Activated CD8-positive, alpha-beta memory T cell treated with anti-CD3 and anti-CD28 coated beads for 4 hours (primary cell): ENCODE results near the gene FARSA.
"Not testable (repeated sequence)": the region's sequence is repeated elsewhere in the genome, so short reads cannot be mapped to it uniquely, and the experiment has no call there.

Experiments
- DNase-seq, 2 donors: peaks; one replicate each; pipeline ENCODE4 v3.0.0-alpha.2; 2020; ENCODE audit warnings: low read depth in 2 of 2

FARSA gene

DNA sequence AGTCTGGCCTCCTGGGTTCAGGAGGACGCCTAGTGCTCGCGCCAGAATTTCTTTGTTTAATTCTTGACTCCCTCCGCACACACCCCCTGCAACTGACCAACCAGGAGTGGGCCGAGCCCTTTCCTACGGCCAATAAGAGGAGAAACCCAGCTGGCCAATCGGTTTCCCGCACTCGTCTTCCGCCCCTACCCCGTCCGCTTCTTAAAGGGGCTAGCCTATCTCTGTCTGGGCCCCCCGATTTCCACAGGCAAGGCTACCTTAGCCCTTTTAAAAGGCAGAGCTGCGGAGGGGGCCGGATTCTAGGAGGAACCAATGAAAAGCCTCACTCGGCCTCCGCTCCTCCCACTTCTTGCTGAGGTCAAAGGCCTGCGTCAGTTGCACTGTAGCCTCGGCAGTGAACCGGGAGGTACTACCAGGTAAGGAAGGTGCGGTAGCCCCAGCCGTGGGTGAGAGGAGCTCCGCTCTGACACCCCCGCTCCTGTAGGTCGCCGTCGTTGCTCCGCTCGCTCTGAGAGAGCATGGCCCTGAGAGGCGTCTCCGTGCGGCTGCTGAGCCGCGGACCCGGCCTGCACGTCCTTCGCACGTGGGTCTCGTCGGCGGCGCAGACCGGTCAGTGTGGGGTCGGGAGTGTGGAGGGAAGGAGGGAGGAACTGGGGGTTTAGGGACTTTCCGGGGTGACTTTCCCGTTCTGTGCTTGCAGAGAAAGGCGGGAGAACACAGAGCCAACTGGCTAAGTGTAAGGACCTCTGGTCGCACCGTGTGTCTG, 42.5 kb downstream of the FARSA start, which contains the start of gene GCDH:
GCDH (plus strand) TSS at position 374 of the 766 bp plus-strand sequence; CDS start at position 519, 145 bp downstream.
- DNase-seq: peak; percentile 87 to 96

DNA sequence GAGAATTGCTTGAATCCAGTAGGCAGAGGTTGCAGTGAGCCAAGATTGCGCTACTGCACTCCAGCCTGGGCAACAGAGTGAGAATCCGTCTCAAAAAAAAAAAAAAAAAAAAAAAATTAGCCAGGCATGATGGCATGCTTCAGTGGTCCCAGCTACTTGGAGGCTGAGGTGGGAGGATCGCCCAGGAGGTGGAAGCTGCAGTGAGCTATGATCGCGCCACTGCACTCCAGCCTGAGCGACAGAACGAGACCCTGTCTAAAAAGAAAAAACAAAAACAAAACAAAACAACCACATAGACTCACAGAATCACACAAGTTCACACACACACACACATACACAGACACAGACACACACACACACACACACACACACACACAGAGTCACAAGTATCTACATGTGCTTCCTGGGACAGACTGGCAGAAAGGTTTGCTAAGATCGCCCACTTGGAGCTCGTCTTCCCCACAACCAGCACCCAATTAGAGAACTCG, 43.2 kb downstream of the FARSA start:
- not testable (repeated sequence) for DNase-seq

DNA sequence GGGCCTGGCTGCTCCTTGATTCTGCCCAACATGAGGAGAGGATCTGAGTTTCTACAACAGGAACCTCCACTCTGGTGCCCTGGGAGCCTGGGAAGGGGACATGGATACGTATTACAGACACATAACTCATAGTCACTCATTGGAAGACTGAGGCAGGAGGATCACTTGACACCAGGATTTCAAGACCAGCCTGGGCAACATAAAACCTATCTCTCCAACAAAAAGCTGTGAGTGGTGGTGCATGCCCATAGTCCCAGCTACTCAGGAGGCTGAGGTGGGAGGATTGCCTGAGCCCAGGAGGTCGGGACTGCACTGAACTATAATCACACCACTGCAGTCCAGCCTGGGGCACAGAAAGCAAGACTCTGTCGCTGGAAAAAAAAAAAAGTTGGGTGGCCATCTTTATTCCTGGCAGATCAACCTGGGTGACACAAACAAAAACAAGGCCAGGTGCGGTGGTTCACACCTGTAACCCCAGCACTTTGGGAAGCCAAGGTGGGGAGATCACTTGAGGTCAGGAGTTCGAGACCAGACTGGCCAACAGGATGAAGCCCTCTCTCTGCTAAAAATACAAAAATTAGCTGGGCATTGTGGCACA, 45.4 kb downstream of the FARSA start:
- DNase-seq: no peak

DNA sequence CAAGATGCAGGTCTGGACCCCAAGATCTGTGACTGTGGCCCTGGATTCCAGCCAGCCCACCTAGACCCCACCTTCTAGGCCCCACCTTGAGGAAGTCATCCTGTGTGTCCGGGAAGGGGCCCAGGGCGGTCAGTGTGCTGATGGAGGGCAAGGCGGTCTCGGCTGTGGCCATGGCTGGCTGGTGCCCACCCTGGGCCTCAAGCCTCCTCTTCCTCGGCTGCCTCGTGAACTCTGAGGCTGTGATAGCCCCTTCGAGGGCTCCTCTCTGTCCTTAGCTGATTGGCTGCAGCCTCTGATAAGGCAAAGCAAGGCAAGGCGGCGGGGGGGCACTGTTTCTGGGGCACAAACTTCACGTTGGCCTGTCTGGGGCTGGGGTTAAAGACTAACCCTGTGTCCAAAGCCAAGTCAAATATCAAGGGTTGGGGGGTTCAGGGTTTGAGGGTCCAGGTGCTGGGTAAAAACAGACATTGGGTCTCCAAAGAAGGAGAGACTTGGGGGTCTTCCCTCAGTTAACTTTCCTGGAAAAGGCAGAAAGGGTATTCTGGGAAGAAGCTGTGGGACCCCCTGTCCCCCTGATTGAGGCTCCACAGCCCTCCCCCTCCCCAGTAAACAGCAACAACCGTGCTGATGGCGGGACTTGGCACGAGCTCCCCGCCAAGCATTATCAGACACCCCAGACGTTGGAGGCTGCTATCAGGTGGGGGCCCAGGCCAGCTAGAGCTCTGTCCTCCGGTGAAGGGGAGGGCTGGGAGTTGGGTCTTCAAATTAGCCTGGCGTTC, 46.4 kb downstream of the FARSA start, which contains the start of gene KLF1:
KLF1 (minus strand) TSS at position 233 of the 779 bp plus-strand sequence; CDS start at position 172, 61 bp downstream.
- DNase-seq: no peak

DNA sequence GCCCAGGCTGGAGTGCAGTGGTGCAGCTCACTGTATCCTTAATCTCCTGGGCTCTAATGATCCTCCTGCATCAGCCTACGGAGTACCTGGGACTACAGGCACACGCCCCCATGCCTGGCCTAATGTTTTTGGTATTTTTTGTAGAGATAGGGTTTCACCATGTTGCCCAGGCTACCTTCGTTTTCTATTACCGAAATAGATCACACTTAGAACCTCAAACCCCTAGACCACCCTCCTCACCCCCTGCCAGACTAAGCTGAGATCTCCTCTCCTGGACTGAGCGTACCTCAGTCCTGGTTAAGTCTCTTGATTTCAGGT, 46.9 kb downstream of the FARSA start:
- DNase-seq: no peak

DNA sequence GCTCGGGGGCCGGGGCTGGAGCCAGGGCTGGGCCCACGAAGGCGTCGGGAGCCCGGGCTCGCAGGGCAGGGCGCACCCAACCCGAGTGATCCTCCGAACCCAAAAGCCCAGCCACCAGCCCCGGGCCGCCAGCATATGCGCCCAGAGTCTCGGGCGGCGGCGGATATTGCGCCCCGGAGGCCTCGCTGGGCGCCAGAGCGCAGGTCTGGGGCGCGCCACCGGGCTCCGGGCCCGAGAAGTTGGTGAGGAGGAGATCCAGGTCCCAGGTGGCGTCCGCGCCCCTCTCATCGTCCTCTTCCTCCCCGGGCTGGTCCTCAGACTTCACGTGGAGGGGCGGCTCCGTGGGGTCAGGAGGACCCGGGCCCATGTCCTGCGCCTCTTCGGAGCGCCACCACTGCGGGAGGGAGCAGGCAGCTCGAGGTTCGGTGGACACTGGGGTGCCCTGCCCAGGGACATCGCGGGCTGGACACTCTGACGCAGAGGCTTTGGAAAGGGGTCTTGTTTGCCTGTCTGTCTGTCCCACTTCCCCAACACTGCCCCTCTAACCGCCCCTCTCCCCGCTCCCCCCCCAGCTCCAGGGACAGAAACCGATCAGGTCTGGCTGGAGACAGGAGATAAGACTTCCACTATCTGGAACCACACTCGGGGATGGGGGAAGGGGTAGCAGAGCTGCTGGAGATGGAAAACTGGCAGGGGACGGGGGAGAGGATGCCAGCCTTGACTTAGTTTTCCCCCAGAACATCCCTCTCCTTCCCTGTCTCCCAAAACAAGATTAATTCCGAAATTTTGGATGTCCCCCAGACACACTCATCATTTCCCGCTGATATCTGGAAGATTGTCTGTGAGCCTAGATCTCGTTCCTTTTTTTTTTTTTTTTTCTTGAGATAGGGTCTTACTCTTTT, 47.5 kb downstream of the FARSA start:
- DNase-seq: no peak

DNA sequence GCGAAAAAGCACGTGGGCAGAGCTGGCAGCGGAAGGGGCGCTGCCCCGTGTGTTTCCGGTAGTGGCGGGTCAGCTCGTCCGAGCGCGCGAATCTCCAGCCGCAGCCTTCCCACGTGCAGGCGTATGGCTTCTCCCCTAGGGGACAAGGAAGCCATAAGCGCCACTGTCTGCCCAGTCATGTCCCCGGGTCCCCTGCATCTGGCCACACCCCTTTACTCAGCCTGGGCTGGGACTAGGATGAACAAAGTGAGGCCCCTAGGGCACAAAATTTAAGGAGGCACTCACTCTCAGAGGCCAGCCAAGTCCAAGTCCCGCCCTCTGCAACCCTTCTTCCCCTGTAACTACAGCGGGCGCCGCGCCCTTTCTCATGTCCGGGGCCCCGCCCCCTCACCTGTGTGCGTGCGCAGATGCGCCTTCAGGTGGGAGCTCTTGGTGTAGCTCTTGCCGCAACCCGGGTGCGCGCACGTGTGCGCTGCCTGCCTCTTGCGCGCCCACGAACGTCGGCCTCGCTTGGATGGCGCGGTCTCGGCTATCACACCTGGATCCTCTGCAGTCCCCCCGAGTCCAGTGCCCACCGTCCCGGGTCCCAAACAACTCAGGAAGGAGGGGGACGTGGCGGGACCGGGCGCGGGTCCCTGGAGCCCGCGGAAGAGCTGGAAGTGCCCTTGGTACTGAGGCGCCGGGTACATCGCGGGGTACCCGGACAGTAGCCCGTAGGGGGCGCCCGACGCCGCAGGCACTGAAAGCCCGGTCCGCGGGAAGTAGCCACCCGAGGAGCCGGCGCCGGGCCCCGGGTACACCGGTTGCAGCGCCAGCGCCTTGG, 48.4 kb downstream of the FARSA start:
- DNase-seq: peak; percentile 73 to 79

DNA sequence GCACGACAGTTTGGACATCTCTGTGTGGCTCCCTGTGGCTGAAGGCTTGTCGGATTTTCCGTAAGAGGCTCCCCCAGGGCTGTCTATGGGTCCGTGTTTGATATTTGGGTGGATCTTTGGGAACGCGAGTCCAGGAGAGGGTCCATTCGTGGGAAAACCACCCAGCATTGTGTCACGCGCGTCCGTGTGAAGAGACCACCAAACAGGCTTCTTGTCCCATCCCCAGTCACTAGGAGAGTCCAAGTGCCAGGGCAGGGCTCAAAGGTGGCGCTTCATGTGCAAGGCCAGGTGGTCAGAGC, 48.9 kb downstream of the FARSA start:
- DNase-seq: no peak

DNA sequence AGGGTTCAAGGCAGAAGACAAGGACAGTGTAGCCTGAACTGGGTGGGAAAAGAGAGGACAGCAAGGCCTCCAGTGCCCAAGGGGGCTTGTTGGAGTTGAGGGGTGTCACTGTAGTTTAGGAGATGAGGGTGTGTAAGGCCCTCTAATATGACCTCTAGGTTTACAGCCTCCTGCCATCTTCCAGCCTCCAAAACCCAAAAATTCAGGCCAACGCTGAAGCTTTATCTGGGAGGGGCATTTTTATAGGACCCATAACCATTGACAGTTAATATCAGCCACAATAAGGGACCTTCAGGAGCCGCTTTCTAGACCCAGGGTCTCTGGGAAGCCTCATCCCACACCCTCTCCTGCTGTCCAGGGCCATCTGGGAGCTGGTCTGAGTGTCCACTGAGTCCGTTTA, 49.3 kb downstream of the FARSA start:
- DNase-seq: no peak

DNA sequence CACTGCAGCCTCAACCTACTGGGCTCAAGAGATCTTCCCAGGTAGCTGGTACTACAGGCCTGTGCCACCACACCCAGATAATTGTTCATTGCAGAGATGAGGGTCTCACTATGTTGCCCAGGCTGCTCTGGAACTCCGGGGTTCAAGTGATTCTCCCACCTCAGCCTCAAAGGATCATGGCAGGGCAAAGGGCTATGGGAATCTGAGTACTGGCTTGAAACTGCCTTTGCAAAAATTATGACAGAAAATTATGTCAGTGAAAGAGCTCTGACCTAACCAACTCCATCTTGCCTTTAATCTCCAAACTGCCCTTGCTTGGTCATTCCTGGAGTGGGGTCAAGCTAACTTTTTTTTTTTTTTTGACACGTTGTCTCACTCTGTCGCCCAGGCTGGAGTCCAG, 50.9 kb downstream of the FARSA start:
- DNase-seq: no peak

DNA sequence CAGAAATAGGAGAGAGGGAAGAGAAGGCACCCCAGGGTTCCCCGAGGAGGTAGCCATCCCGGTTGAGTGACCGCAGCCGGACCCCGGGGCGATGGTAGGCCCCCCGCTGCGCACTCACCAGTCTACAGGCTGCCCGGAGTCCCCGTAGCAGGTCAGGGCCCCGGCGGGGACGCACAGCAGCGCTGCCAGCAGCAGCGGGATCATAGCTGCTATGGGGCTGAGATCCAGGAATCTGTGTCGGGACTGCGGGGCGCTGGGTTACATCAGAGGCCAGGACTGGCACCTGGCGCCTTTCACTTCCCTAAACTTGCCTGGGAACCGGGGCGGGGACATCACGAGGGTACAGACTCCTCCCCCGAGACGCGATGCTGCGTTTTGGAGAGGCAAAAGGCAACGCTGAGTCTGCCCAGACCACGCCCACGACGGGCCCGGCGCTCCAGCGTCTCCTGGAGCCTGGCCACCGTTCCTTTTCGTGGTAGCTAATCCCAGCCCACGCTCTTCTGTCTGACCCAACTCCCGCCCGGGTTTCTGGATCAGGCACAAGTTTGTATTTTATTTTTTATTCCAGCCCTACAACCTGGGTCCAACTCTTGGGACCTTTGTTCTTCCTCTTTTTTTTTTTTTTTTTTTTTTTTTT, 52.2 kb downstream of the FARSA start, which contains the start of gene DNASE2:
DNASE2 (minus strand) TSS at position 278 of the 637 bp plus-strand sequence; CDS start at position 204, 74 bp downstream.
- peak; percentile 71 to 79 for DNase-seq

DNA sequence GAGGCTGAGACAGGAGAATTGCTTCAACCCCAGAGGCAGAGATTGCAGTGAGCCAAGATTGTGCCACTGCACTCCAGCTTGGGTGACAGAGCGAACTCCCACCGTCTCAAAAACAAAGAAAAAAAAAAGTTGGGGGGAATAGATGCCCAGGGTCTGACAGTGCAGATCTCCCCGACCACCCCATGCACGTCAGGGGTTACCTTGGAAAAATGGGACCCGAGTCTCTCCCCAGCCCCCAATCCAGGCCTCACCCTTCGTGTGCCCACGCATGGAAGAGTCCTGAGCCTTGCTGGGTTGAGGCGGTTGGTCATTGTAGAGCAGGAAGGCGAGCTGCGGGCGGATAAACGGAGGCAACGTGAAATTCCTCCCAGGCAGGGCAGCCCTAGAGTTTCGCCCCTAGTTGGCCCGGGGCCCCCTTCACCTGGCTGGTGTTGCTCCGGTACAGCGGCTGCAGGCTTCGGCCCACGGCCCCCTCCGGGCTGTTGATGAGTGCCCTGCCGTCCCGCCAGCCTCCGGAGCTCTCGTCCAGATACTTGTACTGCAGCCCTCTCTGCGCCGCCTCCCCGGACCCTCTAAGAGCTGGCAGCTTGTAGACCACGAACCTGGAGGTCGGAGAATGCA, 52.9 kb downstream of the FARSA start:
- DNase-seq: no peak

DNA sequence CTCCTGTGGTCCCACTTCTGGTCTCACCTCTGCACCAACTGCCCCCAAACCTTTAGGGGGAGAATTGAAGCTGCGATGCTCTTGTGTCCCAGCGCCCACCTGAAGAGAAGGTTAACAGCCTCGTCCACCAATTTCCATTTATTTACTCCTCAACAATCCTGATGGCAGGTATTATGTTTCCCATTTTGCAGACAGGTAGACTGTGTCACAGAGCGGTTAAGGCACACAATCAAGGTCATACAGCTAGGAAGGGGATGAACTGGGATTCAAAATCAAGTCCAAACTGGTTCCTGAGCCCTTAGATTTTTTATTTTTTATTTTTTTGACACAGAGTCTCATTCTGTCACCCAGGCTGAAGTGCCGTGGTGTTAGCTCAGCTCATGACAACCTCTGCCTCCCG, 58.4 kb downstream of the FARSA start:
- no peak for DNase-seq

DNA sequence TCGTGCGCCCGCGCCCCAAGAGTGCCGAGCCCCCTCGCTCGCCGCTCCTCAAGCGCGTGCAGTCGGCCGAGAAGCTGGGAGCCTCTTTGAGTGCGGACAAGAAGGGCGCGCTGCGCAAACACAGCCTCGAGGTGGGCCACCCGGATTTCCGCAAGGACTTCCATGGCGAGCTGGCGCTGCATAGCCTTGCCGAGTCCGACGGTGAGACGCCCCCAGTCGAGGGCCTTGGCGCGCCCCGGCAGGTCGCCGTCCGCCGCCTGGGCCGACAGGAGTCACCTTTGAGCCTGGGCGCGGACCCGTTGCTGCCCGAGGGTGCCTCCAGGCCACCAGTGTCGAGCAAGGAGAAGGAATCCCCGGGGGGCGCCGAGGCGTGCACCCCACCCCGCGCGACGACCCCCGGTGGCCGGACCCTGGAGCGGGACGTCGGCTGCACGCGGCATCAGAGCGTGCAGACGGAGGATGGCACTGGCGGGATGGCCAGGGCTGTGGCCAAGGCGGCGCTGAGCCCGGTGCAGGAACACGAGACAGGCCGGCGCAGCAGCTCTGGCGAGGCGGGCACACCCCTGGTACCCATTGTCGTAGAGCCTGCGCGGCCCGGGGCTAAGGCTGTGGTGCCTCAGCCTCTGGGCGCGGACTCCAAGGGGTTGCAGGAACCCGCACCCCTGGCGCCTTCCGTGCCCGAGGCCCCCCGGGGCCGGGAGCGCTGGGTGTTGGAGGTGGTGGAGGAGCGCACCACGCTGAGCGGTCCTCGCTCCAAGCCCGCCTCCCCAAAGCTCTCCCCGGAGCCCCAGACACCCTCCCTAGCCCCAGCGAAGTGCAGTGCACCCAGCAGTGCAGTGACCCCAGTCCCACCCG, 59.4 kb downstream of the FARSA start:
- no peak for DNase-seq

DNA sequence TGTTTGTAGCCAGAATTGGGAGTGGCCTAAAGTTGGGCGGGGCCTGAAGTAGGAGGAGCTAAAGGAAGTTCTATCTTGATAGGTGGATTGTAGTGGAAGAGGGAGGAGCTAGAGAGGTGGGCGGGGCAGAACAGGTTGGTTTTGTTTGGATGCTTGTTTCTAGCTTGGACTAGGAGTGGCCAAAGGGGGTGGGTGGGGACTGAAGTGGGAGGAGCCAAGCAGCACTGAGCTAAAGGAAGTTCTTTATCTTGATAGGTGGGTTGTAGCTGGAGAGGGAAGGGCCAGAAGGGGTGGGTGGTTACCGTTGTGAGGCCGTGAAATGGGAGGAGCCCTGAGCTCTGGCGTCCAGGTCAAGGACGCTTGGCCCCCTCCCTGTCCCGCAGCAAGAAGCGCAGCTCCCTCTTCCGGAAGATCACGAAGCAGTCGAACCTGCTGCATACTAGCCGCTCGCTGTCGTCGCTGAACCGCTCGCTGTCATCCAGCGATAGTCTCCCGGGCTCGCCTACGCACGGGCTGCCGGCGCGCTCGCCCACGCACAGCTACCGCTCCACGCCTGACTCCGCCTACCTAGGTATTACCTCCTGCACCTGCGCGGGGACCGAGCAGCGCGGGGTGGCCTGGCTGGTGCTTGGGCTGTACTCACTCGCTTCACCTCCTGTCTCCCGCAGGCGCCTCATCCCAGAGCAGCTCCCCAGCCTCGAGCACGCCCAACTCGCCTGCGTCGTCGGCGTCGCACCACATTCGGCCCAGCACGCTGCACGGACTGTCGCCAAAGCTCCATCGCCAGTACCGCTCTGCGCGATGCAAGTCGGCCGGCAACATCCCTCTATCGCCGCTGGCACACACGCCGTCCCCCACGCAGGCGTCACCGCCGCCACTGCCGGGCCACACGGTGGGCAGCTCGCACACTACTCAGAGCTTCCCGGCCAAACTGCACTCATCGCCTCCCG, 60.3 kb downstream of the FARSA start:
- no peak for DNase-seq
